GM10266 (cell line): ENCODE data around the gene CMTM2.
"Not testable (repeated sequence)": the region's sequence is repeated elsewhere in the genome, so short reads cannot be mapped to it uniquely, and the experiment has no call there.

Source experiments
- DNase-seq: peaks from one replicate; pipeline ENCODE4 v3.0.0; 2012; ENCODE audit errors: extremely low spot score
- TF ChIP-seq, protein P1 (sequence below): IDR thresholded peaks from 2 replicates; pipeline ENCODE4 v1.5.1; 2012; ENCODE audit warnings: mild to moderate bottlenecking, low read depth; ENCODE audit not compliant: control insufficient read depth, insufficient read depth; ENCODE audit errors: missing control alignments

CMTM2 gene

DNA sequence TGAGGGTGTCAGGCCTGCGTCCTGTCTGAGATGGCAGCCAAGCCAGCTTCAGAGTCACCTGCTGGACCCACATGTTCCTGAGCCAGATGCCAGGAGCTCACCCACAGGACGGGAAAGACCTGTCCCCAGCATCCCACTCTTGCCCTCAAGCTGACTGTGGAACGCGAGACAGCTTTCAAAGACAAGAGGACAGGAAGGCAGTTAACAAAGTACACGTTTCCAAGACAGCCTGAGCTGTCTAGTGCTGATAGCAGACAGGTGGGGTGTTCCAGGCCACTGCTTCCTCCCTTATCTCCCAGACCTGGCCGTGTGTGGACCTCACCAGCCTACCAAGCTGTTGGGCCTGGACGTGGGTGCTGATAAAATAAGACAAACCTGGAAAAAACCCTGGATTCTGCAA lies 38.5 kb downstream of the CMTM2 start:
- no peak for DNase-seq

DNA sequence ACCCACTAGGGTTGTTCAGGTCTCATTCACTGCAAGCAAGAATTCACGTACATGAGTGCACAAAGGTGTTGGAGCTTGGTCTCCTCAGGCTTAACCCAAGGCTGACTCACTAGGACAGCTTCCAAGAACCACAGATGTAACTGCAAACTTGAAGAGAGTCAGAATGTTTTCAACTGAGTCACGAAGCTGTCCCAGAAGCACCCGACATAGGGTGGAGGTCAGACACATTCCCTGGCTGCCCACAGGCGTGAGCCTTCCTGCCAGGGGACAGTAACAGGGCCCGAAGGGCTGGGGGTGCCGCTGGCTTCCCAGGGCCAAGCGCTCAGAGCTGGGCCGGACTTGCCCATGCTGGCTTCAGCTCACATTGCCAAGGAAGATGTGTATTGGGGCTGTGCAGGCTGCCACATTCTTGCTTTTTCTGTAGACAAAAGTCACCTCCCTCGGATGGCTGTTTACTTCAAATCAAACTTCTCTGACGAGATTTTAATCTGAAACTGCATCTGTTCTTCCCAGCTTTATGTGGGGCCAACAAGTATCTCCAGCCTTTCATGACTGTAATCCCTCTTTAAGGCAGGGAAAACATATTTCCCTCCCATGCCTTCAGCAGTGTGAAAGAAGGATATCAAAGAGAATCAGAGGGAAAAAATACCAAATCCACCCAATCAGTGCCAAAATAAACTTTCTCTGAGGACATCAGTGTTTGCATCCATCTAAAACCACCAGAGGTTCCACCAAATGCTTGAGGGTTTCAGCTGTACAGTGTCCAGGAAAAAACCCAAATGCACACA lies 39.5 kb downstream of the CMTM2 start:
- TF ChIP-seq, protein P1, sequence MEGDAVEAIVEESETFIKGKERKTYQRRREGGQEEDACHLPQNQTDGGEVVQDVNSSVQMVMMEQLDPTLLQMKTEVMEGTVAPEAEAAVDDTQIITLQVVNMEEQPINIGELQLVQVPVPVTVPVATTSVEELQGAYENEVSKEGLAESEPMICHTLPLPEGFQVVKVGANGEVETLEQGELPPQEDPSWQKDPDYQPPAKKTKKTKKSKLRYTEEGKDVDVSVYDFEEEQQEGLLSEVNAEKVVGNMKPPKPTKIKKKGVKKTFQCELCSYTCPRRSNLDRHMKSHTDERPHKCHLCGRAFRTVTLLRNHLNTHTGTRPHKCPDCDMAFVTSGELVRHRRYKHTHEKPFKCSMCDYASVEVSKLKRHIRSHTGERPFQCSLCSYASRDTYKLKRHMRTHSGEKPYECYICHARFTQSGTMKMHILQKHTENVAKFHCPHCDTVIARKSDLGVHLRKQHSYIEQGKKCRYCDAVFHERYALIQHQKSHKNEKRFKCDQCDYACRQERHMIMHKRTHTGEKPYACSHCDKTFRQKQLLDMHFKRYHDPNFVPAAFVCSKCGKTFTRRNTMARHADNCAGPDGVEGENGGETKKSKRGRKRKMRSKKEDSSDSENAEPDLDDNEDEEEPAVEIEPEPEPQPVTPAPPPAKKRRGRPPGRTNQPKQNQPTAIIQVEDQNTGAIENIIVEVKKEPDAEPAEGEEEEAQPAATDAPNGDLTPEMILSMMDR = no peak
- no peak for DNase-seq

More for the DNA sequence above, 38.5 kb downstream of the CMTM2 start:
- TF ChIP-seq, protein P1 = no peak

DNA sequence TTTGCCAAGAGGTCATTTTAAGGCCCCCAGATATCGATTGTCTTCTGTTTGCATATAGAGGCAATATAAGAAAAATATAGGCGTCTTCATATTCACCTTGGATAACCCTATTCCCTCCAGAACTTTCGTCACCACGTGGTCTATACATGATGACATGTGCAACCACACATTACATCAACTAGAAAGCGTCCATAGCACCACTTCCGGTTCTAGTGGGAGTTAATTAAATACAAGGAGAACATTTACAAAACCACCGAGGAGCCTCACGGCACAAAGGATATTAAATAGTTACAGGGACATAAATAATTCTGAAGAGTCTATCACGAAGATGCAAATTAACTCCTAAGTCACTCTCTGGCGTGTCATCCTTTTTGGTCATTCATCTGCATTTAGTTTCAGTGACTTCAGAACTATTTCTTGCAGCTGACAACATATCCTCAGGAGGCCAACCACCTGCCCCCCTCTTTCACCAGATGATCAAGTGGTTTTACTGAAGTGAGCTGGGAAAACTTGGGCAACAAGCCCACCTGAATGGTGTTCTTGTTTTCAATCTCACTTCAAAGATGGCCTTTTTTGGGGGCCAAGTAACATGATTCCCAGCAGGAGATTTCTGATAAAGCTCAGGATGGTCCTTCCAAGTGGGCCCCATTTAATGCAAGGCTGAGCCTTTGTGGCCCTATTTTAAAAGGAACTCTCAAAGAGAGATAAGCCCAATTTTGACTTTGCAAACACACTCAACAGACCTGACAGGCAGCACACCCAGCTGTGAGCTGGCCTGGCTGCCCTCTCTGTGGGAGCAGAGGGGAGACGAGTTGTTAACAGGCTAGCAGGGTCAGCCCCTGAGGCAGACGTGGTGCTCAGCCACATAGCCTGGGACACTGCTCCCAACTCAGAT lies 40.5 kb downstream of the CMTM2 start:
- peak; percentile 51 for DNase-seq
- TF ChIP-seq, protein P1 = no peak

DNA sequence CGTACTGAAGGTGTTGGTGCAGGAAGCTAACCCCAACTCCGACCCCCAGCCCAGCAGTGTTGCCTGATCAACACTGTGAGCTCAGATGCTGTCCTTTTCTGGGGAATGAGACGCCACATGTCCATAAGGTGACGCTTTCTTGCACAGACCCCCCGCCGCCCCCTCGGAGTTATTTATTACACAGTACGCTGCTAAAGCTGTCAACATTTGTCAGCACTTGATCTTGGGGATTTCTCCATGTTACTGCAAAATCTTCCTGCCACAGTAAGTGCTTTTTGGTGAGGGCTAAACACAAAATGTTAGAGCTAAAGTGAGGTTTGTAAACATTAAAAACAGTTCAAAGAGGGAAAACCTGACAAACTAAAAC lies 41.1 kb downstream of the CMTM2 start:
- TF ChIP-seq, protein P1 = no peak
- DNase-seq = no peak

DNA sequence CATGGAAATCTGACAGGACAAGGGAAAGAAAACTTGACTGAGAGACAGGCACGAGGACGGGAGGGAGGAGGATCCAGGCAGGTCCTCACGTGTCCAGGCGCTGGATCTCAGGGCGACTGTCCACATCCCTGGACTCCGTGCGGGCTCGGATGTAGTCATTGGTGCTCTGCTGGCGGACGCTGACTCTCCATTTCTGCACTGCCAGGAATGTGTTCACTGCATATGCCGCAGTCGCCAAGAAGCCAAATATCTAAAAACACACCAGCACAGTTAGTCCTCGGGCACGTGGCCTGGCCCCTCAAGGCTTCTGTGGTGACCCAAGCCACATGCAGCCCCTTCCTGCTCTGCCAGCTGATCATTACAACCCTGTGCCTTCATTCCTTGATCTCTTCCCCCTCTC lies 42.7 kb downstream of the CMTM2 start:
- TF ChIP-seq, protein P1 = no peak
- no peak for DNase-seq

DNA sequence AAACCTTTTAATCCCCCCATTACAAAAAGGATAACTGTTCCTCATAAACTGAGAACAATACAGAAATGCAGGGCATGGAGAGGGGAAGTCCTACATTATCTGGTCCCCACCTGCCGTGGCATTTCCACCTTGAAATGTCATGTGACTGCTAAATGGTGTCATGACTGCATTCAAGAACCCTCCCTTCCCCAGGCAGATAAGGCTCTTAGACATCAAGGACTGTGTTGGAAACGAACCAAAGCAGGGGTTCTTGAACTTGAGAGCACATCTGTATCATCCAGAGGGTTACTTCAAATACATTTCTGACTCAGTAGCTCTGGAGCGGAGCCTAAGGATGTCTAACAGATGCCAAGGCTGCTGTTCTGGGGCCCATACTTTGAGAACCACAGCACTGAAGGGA lies 43.6 kb downstream of the CMTM2 start:
- TF ChIP-seq, protein P1 = no peak
- no peak for DNase-seq

DNA sequence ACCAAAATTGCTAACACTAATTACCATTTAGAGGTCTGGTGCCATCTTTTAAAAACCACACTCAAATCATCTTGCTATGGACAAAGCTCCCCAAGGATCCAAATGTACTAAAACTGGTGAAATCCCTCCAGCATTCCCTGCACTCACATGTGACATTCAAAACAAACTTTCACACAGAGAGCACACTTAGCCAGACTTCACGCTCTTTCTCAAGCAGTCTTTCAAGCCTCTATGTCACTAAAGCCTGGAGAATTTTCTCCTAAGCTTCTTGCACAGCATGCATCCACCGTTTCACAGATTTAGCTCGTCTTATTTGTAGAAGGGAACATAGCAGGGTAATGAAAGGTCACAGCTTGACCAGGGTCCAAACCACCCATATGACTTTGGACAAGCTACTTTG lies 44.5 kb downstream of the CMTM2 start:
- TF ChIP-seq, protein P1 = no peak
- DNase-seq = no peak

DNA sequence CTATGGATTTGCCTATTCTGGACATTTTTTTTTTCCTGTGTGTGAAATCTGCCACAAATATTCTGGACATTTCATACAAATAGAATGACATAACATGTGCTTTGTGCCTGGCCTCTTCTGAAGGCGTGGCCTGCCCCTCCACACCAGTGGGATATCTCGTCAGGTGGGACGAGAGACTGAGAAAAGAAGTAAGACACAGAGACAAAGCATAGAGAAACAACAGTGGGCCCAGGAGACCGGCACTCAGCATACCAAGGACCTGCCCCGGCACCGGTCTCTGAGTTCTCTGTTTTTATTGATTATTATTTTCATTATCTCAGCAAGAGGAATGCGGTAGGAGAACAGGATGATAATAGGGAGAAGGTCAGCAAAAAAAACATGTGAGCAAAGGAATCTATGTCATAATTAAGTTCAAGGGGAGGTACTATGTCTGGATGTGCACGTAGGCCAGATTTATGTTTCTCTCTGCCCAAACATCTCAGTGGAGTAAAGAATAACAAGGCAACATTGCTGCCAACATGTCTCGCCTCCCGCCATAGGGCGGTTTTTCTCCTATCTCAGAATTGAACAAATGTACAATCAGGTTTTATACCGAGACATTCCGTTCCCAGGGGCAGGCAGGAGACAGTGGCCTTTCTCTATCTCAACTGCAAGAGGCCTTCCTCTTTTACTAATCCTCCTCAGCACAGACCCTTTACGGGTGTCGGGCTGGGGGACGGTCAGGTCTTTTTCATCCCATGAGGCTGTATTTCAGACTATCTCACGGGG lies 48.5 kb downstream of the CMTM2 start:
- DNase-seq = not testable (repeated sequence)
